Prostate gland (tissue), 2 donors: ENCODE measurements around the gene CYSLTR1.

Source experiments
- CTCF ChIP-seq, 4 experiments: fragments of 200-600 bp in 2 of 4; fragments of 450-650 bp in 2 of 4; sonication (generic) in 2 of 4; IDR thresholded peaks; 1 replicate in 3 of 4; 2 replicates in 1 of 4; pipeline ENCODE4 v1.5.1; 2016 to 2019; ENCODE audit warnings: antibody characterized with exemption in 4 of 4, mild to moderate bottlenecking in 2 of 4, moderate library complexity in 2 of 4
- POLR2A ChIP-seq: fragments of 450-650 bp; IDR thresholded peaks from one replicate; pipeline ENCODE4 v1.6.1; 2016; ENCODE audit warnings: antibody characterized with exemption, mild to moderate bottlenecking
- POLR2AphosphoS5 ChIP-seq: sonication (generic); formaldehyde crosslinking; IDR thresholded peaks from one replicate; pipeline ENCODE4 v1.6.1; 2017; ENCODE audit warnings: antibody characterized with exemption

- no peak for TF ChIP-seq CTCF (IDR thresholded peaks at IDR 0.05)
- TF ChIP-seq POLR2A, result no peak
- TF ChIP-seq POLR2AphosphoS5, result no peak
Observed at GRCh38 chrX:78237127-78237526, 90.3 kb downstream of the CYSLTR1 start.
